ENCODE results near the gene ADA.

DNA sequence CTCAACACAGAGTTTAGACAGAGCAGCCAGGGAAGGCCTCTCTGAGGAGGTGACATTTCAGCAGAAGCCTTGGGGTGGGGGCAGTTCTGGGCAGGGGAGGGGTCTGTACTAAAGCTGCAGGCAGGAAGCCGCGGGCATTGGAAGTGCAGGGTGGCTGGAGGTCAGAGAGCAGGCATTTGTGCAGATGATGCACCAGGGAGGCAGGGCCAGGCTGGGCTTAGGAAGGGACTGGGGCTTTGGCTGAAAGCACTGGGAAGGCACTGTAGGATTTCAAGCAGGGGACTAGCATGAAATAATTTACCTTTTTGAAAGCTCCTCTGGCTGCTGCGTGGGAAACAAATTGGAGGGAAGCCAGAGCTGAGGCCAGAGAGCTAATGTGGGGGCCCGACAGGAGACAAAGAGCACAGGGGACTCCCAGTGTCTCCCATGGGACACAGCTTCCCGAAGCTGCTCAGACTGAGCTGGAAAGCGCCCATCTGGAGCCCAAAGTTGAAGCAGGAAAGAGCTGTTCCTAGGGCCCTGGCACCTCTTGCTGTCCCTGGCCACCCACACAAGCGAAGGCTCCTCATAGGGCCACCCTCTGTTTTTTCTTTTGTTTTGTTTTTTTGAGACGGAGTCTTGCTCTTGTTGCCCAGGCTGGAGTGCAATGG, 19.3 kb downstream of the ADA start:
- TF ChIP-seq, protein P1, sequence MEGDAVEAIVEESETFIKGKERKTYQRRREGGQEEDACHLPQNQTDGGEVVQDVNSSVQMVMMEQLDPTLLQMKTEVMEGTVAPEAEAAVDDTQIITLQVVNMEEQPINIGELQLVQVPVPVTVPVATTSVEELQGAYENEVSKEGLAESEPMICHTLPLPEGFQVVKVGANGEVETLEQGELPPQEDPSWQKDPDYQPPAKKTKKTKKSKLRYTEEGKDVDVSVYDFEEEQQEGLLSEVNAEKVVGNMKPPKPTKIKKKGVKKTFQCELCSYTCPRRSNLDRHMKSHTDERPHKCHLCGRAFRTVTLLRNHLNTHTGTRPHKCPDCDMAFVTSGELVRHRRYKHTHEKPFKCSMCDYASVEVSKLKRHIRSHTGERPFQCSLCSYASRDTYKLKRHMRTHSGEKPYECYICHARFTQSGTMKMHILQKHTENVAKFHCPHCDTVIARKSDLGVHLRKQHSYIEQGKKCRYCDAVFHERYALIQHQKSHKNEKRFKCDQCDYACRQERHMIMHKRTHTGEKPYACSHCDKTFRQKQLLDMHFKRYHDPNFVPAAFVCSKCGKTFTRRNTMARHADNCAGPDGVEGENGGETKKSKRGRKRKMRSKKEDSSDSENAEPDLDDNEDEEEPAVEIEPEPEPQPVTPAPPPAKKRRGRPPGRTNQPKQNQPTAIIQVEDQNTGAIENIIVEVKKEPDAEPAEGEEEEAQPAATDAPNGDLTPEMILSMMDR (conservative IDR thresholded peaks at IDR 0.05; ENCODE audit: low read length), result no peak
- TF ChIP-seq EZH2phosphoT487 (IDR thresholded peaks at IDR 0.05; ENCODE audit: borderline replicate concordance), result no peak
